Hindlimb muscle (tissue), 1 donor: ENCODE results near the gene HRH2. TPM values are rescaled to one million over a fixed set of nuclear protein-coding genes. Genes with fewer than 3 reads are reported as not detected.
"Not testable (repeated sequence)": the region's sequence is repeated elsewhere in the genome, so short reads cannot be mapped to it uniquely, and the experiment has no call there.

Experiments
- DNase-seq: peaks from one replicate; pipeline ENCODE4 v3.0.0-alpha.2; 2013
- polyA plus RNA-seq: library from polyadenylated mRNA; unstranded; fragments of 120-200 nt; gene quantifications from one replicate; pipeline ENCODE4 v1.2.1, GENCODE V29; 2013; ENCODE audit not compliant: insufficient read length

The HRH2 gene
- polyA plus RNA-seq, 1 donor: 0.94 TPM

GRCh38 chr5:175742290-175742994 lies 84.6 kb downstream of the HRH2 start:
- DNase-seq: no peak

- DNase-seq: no peak
Observed at GRCh38 chr5:175743676-175744210, 85.9 kb downstream of the HRH2 start.

- no peak for DNase-seq
Observed at GRCh38 chr5:175745210-175745609, 87.3 kb downstream of the HRH2 start.

- no peak for DNase-seq
Observed at GRCh38 chr5:175746851-175747250, 89.0 kb downstream of the HRH2 start.

GRCh38 chr5:175747539-175748060 lies 89.7 kb downstream of the HRH2 start:
- no peak for DNase-seq

- no peak for DNase-seq
Observed at GRCh38 chr5:175748650-175749049, 90.8 kb downstream of the HRH2 start.

GRCh38 chr5:175749591-175749990 lies 91.7 kb downstream of the HRH2 start:
- no peak for DNase-seq

GRCh38 chr5:175750511-175750931 lies 92.7 kb downstream of the HRH2 start:
- no peak for DNase-seq

GRCh38 chr5:175751369-175751768 lies 93.5 kb downstream of the HRH2 start:
- DNase-seq: no peak

- DNase-seq: no peak
Observed at GRCh38 chr5:175752826-175753535, 95.1 kb downstream of the HRH2 start.

GRCh38 chr5:175753536-175754402 lies 95.9 kb downstream of the HRH2 start:
- DNase-seq: no peak

- DNase-seq: not testable (repeated sequence)
Observed at GRCh38 chr5:175759991-175760390, 102.1 kb downstream of the HRH2 start.

Other genes with a start within 250 kb of the HRH2 start
- gene DRD1, start 213.9 kb upstream of the HRH2 start, polyA plus RNA-seq: not detected
- gene SFXN1, start 179.5 kb upstream of the HRH2 start, polyA plus RNA-seq: 22.2 TPM
- not detected for gene CPLX2, start 213.5 kb downstream of the HRH2 start, polyA plus RNA-seq